HEK293 (cell line): ENCODE data around the gene DNAJC22.

Source experiments
- CTCF ChIP-seq: fragments of 450-650 bp; formaldehyde crosslinking; IDR thresholded peaks from 2 replicates; pipeline ENCODE4 v1.5.1; 2016; ENCODE audit warnings: missing biosample characterization, missing genetic modification characterization
- INSM2 ChIP-seq: fragments of 450-650 bp; formaldehyde crosslinking; IDR thresholded peaks from 2 replicates; pipeline ENCODE4 v1.5.1; 2016; ENCODE audit warnings: missing biosample characterization, missing genetic modification characterization
- KLF7 ChIP-seq: fragments of 450-650 bp; formaldehyde crosslinking; IDR thresholded peaks from 2 replicates; pipeline ENCODE4 v1.5.1; 2016; ENCODE audit warnings: missing biosample characterization, missing genetic modification characterization, borderline replicate concordance
- YY1 ChIP-seq: fragments of 450-650 bp; formaldehyde crosslinking; IDR thresholded peaks from 2 replicates; pipeline ENCODE4 v1.5.1; 2018; ENCODE audit warnings: missing biosample characterization, missing genetic modification characterization
- ZBTB11 ChIP-seq: fragments of 450-650 bp; formaldehyde crosslinking; conservative IDR thresholded peaks from 2 replicates; pipeline ENCODE4 v1.5.1; 2016; ENCODE audit warnings: low read depth, missing biosample characterization, missing genetic modification characterization
- ZBTB21 ChIP-seq: fragments of 450-650 bp; formaldehyde crosslinking; IDR thresholded peaks from 2 replicates; pipeline ENCODE4 v1.5.1; 2017; ENCODE audit warnings: missing biosample characterization, missing genetic modification characterization
- ZNF146 ChIP-seq: fragments of 450-650 bp; formaldehyde crosslinking; IDR thresholded peaks from 2 replicates; pipeline ENCODE4 v1.5.1; 2016; ENCODE audit warnings: missing biosample characterization, missing genetic modification characterization
- ZNF335 ChIP-seq: fragments of 450-650 bp; formaldehyde crosslinking; conservative IDR thresholded peaks from 2 replicates; pipeline ENCODE4 v1.5.1; 2016; ENCODE audit warnings: missing biosample characterization, missing genetic modification characterization
- ZNF449 ChIP-seq: fragments of 450-650 bp; formaldehyde crosslinking; IDR thresholded peaks from 2 replicates; pipeline ENCODE4 v1.5.1; 2017; ENCODE audit warnings: missing biosample characterization, mild to moderate bottlenecking, missing genetic modification characterization, moderate library complexity
- ZNF473 ChIP-seq: fragments of 450-650 bp; formaldehyde crosslinking; IDR thresholded peaks from 2 replicates; pipeline ENCODE4 v1.5.1; 2017; ENCODE audit warnings: missing biosample characterization, missing genetic modification characterization
- ZNF501 ChIP-seq: fragments of 450-650 bp; formaldehyde crosslinking; IDR thresholded peaks from 2 replicates; pipeline ENCODE4 v1.5.1; 2016; ENCODE audit warnings: missing biosample characterization, missing genetic modification characterization
- ZNF785 ChIP-seq: fragments of 450-650 bp; formaldehyde crosslinking; IDR thresholded peaks from 2 replicates; pipeline ENCODE4 v1.5.1; 2016; ENCODE audit warnings: missing biosample characterization, missing genetic modification characterization
- ZSCAN5A ChIP-seq: fragments of 450-650 bp; formaldehyde crosslinking; IDR thresholded peaks from 2 replicates; pipeline ENCODE4 v1.5.1; 2016; ENCODE audit warnings: missing biosample characterization, missing genetic modification characterization

GRCh38 chr12:49338830-49339463 lies 7.7 kb upstream of the DNAJC22 start:
- TF ChIP-seq ZNF449 (tag by site-specific recombination) (no peak), ZNF146 (tag by site-specific recombination) (no peak), YY1 (tag by site-specific recombination) (no peak), ZNF501 (tag by site-specific recombination) (no peak), CTCF (no peak), ZBTB21 (tag by site-specific recombination) (no peak), INSM2 (tag by site-specific recombination) (no peak), ZSCAN5A (tag by site-specific recombination) (no peak), ZNF785 (tag by site-specific recombination) (no peak), ZNF473 (tag by site-specific recombination) (no peak), KLF7 (tag by site-specific recombination) (no peak), ZNF335 (tag by site-specific recombination) (0 out of 2 replicates have a peak, but pooled peaks have one; percentile 25), ZBTB11 (tag by site-specific recombination) (no peak)
